GM12878 (cell line): ENCODE results near the gene BFSP1. TPM values are rescaled to one million over a fixed set of nuclear protein-coding genes. Genes with fewer than 3 reads are reported as not detected.

Experiments
- ATAC-seq: fragments of 200-7000 bp; cut with Tn5 transposase; 3 replicates; pipeline ENCODE4 v1.9.1; 2020; ENCODE audit warnings: mild to moderate bottlenecking, moderate library complexity
- BruUV-seq: library from RNA; stranded (reverse); fragments of 400-500 nt; replicated peaks from 2 replicates; lab custom pipeline; 2021; lab: Mats Ljungman, UMichigan
- CTCF ChIA-PET: fragments of 300-600 bp; sonication (Branson Sonifier 250); formaldehyde crosslinking; extraction: SDS; loops from one replicate; lab custom pipeline; 2021; ENCODE audit warnings: inconsistent platforms; lab: Yijun Ruan, JAX
- POLR2A ChIA-PET: fragments of 350-600 bp; formaldehyde crosslinking; extraction: SDS; loops from one replicate; lab custom pipeline; 2021; ENCODE audit warnings: inconsistent platforms; lab: Charles Lee
- RAD21 ChIA-PET: fragments of 300-600 bp; sonication (Branson Sonifier 250); formaldehyde crosslinking; loops from one replicate; lab custom pipeline; 2023; ENCODE audit warnings: antibody characterized with exemption; ENCODE audit not compliant: unreplicated experiment; lab: Charles Lee
- SMC1A ChIA-PET: fragments of 300-600 bp; sonication (Branson Sonifier 250); formaldehyde crosslinking; loops from one replicate; lab custom pipeline; 2023; ENCODE audit not compliant: unreplicated experiment, uncharacterized antibody; lab: Charles Lee
- DNase-seq: peaks from one replicate; pipeline ENCODE4 v3.0.0-alpha.2; 2011; ENCODE audit warnings: low read depth, low spot score
- FAIRE-seq: peaks from 3 replicates; lab custom pipeline; 2011; peaks lifted over from hg19 to GRCh38; lab: Jason Lieb, UNC
- H2AFZ ChIP-seq: 2 replicates; pipeline ENCODE4 v1.6.0; 2011; ENCODE audit warnings: low read depth, low read length, control low read depth; ENCODE audit not compliant: control insufficient read depth
- H3K27ac ChIP-seq: 2 replicates; pipeline ENCODE4 v1.5.1; 2011; ENCODE audit warnings: control low read depth; ENCODE audit not compliant: control insufficient read depth, insufficient read depth
- H3K27me3 ChIP-seq, 2 experiments: replicated peaks in 1 of 2; 2 replicates each; pipeline versions ENCODE4 v1.6.0 to v1.6.1; 2011; ENCODE audit warnings: low read length in 1 of 2; ENCODE audit not compliant: control insufficient read depth in 2 of 2, insufficient read depth in 2 of 2
- H3K36me3 ChIP-seq, 2 experiments: 2 replicates each; pipeline ENCODE4 v1.5.1; 2011; ENCODE audit warnings: low read length in 1 of 2; ENCODE audit not compliant: control insufficient read depth in 2 of 2, insufficient read depth in 2 of 2
- H3K4me1 ChIP-seq: 2 replicates; pipeline ENCODE4 v1.6.1; 2011; ENCODE audit warnings: mild to moderate bottlenecking, low read length, moderate library complexity, mixed read lengths; ENCODE audit not compliant: control insufficient read depth, insufficient read depth
- H3K4me2 ChIP-seq: 2 replicates; pipeline ENCODE4 v1.6.0; 2011; ENCODE audit warnings: control low read depth; ENCODE audit not compliant: control insufficient read depth, insufficient read depth
- H3K4me3 ChIP-seq: fragments of 200-600 bp; sonication (generic); 2 replicates; pipeline ENCODE4 v1.5.1; 2016
- H3K79me2 ChIP-seq: 2 replicates; pipeline ENCODE4 v1.6.0; 2011; ENCODE audit warnings: low read length; ENCODE audit not compliant: control insufficient read depth, insufficient read depth
- H3K9ac ChIP-seq: 2 replicates; pipeline ENCODE4 v1.8.0; 2011; ENCODE audit warnings: low read length, control low read depth, mixed read lengths; ENCODE audit not compliant: control insufficient read depth, insufficient read depth
- H3K9me3 ChIP-seq: replicated peaks from 3 replicates; pipeline ENCODE4 v1.5.1; 2011; ENCODE audit warnings: mild to moderate bottlenecking, low read length; ENCODE audit not compliant: control insufficient read depth, insufficient read depth
- H4K20me1 ChIP-seq: 2 replicates; pipeline ENCODE4 v1.6.0; 2011; ENCODE audit not compliant: control insufficient read depth, insufficient read depth
- DPF2 ChIP-seq: fragments of 450-650 bp; IDR thresholded peaks from 2 replicates; pipeline ENCODE4 v1.6.1; 2017; ENCODE audit warnings: mild to moderate bottlenecking
- FOXK2 ChIP-seq: fragments of 450-650 bp; IDR thresholded peaks from 2 replicates; pipeline ENCODE4 v1.6.1; 2017; ENCODE audit warnings: mild to moderate bottlenecking, moderate library complexity
- HCFC1 ChIP-seq: fragments of 150-350 bp; IDR thresholded peaks from 2 replicates; pipeline ENCODE4 v1.6.1; 2014; ENCODE audit warnings: low read length
- HDAC2 ChIP-seq: fragments of 200-600 bp; sonication (generic); IDR thresholded peaks from 2 replicates; pipeline ENCODE4 v1.6.1; 2017
- HDAC6 ChIP-seq: fragments of 200-600 bp; sonication (generic); IDR thresholded peaks from one replicate; pipeline ENCODE4 v1.8.0; 2017; ENCODE audit warnings: antibody characterized with exemption; ENCODE audit not compliant: unreplicated experiment
- HSF1 ChIP-seq: fragments of 150-350 bp; IDR thresholded peaks from 2 replicates; pipeline ENCODE4 v1.6.1; 2014; ENCODE audit warnings: mild to moderate bottlenecking, low read depth, low read length
- MEF2A ChIP-seq: IDR thresholded peaks from 2 replicates; pipeline ENCODE4 v1.6.1; 2011; ENCODE audit warnings: low read depth, mild to moderate bottlenecking, low read length, moderate library complexity; ENCODE audit not compliant: insufficient read depth
- NBN ChIP-seq: fragments of 450-650 bp; IDR thresholded peaks from 2 replicates; pipeline ENCODE4 v1.6.1; 2016
- RUNX3 ChIP-seq: IDR thresholded peaks from 2 replicates; pipeline ENCODE4 v1.6.1; 2012; ENCODE audit warnings: low read length, inconsistent platforms
- TAF1 ChIP-seq: IDR thresholded peaks from 2 replicates; pipeline ENCODE4 v1.6.1; 2011; ENCODE audit warnings: mild to moderate bottlenecking, low read depth, low read length, borderline replicate concordance
- WGBS: methylation state at CpG from one replicate; pipeline ENCODE4 v1.1.6; 2016; ENCODE audit warnings: low lambda C conversion rate; ENCODE audit not compliant: insufficient replicate concordance, insufficient coverage; ENCODE audit errors: missing lambda C conversion rate; 5-methylcytosine and 5-hydroxymethylcytosine counted together
- in situ Hi-C: fragments of 300-500 bp; cut with MboI; formaldehyde crosslinking; loops from 9 replicates; pipeline ENCODE4 v1.14.3; 2018; ENCODE audit warnings: mixed read lengths
- intact Hi-C: fragments of 100-400 bp; cut with micrococcal nuclease; formaldehyde crosslinking; loops from one replicate; pipeline ENCODE4 v1.14.2; 2022; ENCODE audit not compliant: unreplicated experiment
- polyA plus RNA-seq, 11 experiments: library from polyadenylated mRNA; depleted of rRNA in 4 of 11; unstranded in 6 of 11; stranded (reverse) in 5 of 11; fragments of >200 nt; fragmentation: Nextera tagmentation in 4 of 11; fragmentation: Illumina TruSeq in 1 of 11; extraction: Ambion mirVana in 4 of 11; extraction: Trizol in 1 of 11; gene quantifications; 1 replicate in 1 of 11; 2 replicates in 10 of 11; pipeline versions ENCODE4 v1.2.1 to v1.2.3, GENCODE V29; 2011 to 2016; ENCODE audit warnings: inconsistent platforms in 2 of 11, missing spikeins in 2 of 11, low read depth in 1 of 11
- total RNA-seq, 4 experiments: library from RNA; depleted of rRNA in 3 of 4; stranded (reverse); fragments of >200 nt in 3 of 4; fragmentation: Illumina TruSeq in 1 of 4; extraction: Trizol in 1 of 4; gene quantifications; 2 replicates each; pipeline versions ENCODE4 v1.2.1 to v1.2.3, GENCODE V29; 2013 to 2021

The BFSP1 gene
- total and polyA plus RNA-seq, 10 of the 15 experiments (the other 5 are each of a cell fraction or from before 2014, with no cell fraction given): 0.06 to 0.22 (median 0.11) TPM; not detected in 3

GRCh38 chr20:17542993-17543412 is 11.8 kb upstream of the BFSP1 start:
- ChIA-PET POLR2A (no interaction called here), SMC1A (interaction anchor here (0.6 to 0.8 kb wide), 2 partner anchors 353 to 801 kb away, joined by 3 read pairs; no protein-coding TSS in a partner anchor), CTCF (interaction anchor here (0.9 to 1.8 kb wide), 2 partner anchors 355 to 357 kb away, joined by 3 to 4 read pairs; no protein-coding TSS in a partner anchor), RAD21 (interaction anchor here (0.7 to 1.4 kb wide), 2 partner anchors 27 to 412 kb away, joined by 3 read pairs; partner anchors contain the start of gene DSTN)
- no peak overlapping the region for H3K4me2 ChIP-seq
- no peaks in the 10 kb centered on the region for H3K79me2 ChIP-seq
- no peak overlapping the region for H2AFZ ChIP-seq
- in situ Hi-C loops: no loop called here
- peaks cover 6% of the 10 kb centered on the region for H3K4me1 ChIP-seq
- FAIRE-seq (no peak), ATAC-seq (no peak), DNase-seq (no peak)
- no peak overlapping the region for H3K4me3 ChIP-seq
- no peak overlapping the region for H3K27ac ChIP-seq
- WGBS: 72% methylated on average over 4 of the region's 4 CpGs
- no peaks in the 10 kb centered on the region for H3K36me3 ChIP-seq
- BruUV-seq: no TSS peak
- peaks cover 0 to 2% of the 10 kb centered on the region in 2 experiments; a peak in 1 of 4 replicates for H3K27me3 ChIP-seq
- intact Hi-C loops: no loop called here
- no peaks in the 10 kb centered on the region for H3K9me3 ChIP-seq
- H3K9ac ChIP-seq: no peak overlapping the region
- no peaks in the 10 kb centered on the region for H4K20me1 ChIP-seq
- TF ChIP-seq MEF2A (no peak), HSF1 (no peak), TAF1 (no peak), RUNX3 (no peak), DPF2 (no peak), HDAC6 (no peak), FOXK2 (no peak), NBN (no peak), HDAC2 (no peak), HCFC1 (no peak)
